Caki2 (cell line): Measurements from ENCODE around the gene ALK. TPM values are rescaled to one million over a fixed set of nuclear protein-coding genes. Genes with fewer than 3 reads are reported as not detected.
A peak's percentile ranks its signal among the peaks of the same experiment; 100 is the strongest.

Experiments
- DNase-seq: peaks from one replicate; pipeline ENCODE4 v3.0.0-alpha.2; 2015; ENCODE audit warnings: low read depth
- in situ Hi-C: cut with HindIII; loops from 2 replicates; pipeline ENCODE4 v1.10.0; 2016; ENCODE audit warnings: low sequenced_read_pairs, low pct_unique_long_range_greater_than_20kb, mixed read lengths
- total RNA-seq: library from RNA; depleted of rRNA; stranded (reverse); fragments of >200 nt; shearing (Covaris generic); gene quantifications from 2 replicates; pipeline ENCODE4 v1.2.3, GENCODE V29; 2014; ENCODE audit warnings: low replicate concordance

Gene ALK
- total RNA-seq, 1 experiment from 2014 or later: not detected

DNA sequence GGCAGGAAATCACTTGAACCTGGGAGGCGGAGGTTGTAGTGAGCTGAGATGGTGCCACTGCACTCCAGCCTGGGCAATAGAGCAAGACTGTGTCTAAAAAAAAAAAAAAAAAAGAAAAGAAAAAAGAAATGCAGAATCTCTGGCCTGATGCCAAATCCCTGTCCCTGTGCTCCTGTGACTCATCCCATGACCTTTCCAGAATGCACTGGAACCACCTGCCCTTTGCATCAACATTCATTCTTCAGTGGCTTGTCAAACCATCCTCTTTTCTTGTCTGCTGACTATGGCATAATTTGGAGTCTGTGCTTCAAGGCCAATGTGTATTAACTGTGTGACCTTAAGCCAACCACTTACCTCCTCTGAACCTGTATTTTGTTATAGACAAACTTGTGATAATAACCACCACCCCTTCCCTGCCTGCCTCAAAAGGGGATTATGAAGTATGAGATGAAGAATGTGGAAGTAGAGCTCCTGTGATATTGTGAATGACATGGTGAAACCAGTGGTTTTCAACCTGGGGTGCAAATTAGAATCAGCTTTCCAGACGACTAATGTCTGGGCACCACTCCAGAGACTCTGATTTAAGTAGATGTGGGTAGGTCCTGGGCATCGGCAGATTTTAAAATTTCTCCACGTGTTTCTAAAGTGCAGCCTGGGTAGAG, 616.9 kb downstream of the ALK start:
- peak; percentile 21 for DNase-seq
- in situ Hi-C loops: no loop called here

DNA sequence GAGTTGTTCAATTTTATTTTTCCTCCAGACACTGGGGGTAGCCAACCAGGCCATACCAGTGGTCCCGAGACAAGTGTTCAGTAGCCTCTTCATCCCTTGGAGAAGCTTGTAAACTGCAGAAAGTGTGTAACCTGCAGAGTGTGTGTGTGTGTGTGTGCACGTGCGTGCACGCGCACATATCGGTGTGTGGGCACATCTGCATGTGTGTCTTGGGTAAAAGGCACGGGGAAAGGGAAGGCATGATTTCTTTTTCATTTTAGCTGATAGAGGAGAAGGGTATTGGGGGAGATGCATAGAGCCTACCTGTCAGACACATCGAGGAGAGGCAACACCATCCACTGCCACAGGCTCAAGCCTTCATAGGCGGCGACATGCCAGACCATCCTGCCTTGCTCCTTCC, 624.8 kb downstream of the ALK start:
- in situ Hi-C loops: no loop called here
- no peak for DNase-seq

DNA sequence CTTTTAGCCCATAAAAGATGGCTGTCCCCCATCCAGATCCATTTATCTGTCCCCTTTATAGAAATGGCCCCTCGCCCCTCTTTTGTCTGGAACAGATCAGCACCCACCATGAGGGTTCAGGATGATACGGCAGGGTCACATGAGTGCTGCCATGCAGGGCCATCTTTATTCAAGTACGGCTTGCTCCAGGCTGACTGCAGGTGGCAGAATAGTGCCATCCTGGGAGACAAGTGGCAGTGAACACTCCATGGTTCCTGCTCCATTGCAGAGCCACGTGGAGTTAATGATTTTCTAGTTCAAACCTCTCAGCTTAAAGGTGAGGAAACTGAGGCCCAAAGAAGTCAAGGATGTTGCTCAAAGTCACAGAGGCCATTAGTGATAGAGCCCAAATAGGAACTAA, 625.5 kb downstream of the ALK start:
- no peak for DNase-seq
- in situ Hi-C loops: no loop called here

DNA sequence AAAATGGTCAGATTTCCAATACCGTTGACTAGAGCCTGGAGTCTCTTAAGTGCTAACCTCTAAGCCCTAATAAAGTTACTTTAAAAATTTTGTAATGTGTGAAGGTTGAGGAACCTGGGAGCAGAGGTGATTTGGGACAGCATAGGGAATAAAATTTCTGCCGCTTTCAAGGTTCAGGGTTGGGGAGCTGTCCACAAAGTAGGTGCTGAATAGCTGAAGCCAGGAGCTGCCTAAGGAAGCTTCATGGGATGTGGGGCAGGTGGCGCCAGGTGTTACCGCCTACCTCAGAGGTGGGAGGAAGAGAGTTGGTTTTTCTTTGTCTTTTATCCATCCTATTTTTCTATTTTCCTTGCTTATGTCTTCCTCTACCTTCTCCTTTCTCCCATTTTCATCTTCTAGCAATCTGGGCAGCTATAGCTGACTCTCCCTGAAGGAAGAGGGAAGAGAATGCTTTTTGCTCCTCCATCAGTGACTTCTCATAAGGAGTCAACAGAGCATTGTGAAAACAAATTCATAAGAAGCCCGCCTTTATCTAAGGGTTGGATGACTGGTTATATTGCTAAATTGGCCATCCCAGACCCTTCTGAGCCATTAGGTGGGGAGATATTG, 627.5 kb downstream of the ALK start:
- in situ Hi-C loops: no loop called here
- peak; percentile 31 for DNase-seq

DNA sequence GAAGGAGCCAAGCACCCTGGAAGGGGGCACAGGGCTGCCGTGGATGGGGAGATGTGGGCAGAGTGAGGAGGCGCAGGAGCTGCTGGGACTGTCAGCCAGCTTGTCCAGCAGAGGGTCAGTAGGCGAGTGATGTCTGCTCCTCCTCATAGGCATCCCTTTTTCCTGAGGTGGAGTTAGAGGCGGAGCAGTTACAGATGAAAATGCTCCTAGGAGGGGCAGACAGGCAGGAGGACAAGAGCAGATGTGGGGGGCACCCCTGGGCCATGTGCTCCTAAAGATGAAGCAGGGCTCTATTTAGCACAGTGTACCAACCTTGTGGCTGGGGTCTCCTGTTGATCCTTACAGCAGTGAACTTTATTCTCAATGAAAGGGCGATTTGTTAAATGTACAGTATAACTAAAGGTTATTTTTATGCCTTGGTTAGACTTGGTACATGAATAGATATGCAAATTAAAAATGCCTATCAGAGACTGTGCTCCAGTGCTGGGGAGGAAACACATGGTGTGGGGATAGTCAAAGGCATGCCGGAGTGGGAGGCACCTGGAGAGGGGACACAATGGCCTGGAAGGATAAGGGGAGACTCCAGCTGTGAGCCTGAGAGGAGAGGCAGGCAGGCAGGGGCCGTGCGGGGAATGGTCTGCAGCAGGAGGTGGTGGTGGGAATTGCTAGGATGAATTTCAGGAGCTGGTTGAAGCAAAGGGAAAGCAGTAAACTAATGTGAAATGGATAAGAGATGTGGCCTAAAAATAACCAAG, 630.9 kb downstream of the ALK start:
- no peak for DNase-seq
- in situ Hi-C loops: no loop called here

DNA sequence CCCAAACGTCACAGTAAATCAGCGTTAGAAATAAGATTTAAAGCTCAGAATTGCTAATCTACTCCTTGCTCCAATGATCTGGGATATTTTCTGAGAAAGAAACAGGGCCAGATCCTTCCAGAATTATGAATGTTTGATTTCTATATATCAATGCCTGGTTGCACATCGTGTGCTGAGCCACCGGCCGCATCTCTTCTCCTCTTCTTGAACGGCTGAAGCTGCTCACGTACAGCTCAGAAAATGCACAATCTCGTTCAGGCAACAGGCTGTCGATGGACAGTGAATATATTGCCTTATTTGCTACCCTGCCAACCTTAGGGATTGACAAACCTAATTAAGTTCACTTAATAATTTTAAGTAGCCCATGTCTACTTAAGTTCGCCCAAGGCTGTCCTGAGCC, 636.7 kb downstream of the ALK start:
- in situ Hi-C loops: no loop called here
- DNase-seq: no peak

DNA sequence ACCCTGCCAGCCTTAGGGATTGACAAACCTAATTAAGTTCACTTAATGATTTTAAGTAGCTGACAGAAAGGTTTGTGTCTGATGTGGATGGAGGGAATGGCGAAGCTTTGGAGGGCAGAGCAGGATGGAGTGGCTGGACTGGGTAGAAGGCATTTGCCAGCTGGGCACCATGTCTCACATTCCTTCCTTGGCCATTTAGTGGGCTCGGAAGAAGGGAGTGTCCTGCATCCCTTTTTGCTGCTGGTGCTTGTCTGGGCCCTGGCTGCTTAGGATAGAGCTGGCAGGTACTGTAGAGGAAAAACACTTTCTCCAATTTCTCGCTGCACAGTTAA, 639.5 kb downstream of the ALK start:
- in situ Hi-C loops: no loop called here
- no peak for DNase-seq

DNA sequence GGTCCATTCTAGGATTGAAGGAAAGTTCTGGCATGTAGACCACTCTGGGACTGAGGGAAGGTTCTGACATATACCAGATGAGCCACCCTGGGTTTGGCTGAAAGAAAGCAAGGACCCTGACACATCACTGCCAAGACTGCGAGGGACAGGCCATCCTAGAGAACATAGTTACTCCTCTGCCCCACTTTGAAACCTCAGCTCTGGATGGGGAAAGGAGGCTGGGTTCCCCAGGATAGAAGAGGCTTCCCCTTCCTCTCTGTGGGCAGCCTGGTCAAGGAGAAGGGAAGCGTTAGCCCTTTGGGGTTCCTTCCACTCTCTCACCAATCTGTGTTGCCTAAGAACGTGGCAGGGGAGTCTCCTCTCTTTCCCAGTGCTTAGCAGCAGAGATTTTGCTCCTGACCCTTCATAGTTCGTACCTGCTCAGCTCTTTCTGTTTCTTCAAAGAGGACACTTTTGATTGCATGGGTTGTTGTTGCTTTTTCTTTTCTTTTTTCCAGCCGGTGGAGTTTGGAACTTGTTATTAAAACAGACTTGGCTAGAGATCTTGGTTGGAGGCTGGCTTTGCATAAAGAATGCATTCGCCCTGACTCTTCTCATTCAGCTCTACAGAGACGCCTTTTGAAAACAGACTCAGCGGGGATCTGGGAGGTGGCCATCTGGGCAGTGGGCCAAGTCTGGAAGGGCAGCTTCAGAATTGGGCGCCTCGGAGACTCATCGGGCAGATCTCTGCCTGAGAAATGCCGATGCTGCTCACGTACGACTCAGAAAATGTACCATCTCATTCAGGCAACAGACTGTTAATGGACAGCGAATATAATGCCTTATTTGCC, 640.1 kb downstream of the ALK start:
- DNase-seq: peak; percentile 12
- in situ Hi-C loops: no loop called here

DNA sequence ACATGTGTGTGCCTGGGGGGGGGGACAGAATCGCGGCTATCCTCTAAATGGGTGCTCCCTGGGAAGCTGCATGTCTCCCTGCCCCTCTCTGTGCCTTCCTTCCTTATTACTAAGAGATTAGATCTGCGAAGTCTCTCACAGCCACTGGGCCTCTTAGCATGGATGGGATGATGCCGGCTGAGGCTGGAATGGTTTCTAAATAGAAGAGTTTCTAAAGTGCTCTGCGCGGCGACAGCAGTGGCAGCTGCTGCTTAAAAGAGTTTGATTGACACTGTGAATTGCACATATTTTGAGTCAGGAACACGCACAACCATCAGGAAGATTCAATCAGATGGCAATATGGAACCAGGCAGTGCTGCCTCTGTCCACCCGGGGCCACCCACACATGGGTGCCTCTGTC, 642.4 kb downstream of the ALK start:
- in situ Hi-C loops: no loop called here
- no peak for DNase-seq

DNA sequence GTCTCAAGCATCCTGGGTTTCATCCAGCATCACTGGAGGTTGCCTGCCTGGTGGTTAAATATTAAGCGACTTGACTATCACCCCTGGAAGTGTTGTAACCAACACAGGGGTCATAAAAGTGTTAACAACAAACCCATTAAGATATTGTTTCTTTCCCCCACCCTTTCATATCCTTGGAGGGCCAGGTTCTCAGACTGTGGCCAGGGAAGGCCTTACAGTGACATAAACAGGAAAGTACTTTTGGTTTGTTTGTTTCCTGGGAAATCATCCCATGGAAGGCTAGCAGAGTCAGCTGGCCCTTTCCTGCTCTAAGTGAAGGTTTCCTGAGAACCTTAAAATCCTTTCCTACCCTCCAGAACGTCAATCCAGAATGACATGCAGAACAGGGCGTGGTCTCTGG, 645.2 kb downstream of the ALK start:
- no peak for DNase-seq
- in situ Hi-C loops: no loop called here

DNA sequence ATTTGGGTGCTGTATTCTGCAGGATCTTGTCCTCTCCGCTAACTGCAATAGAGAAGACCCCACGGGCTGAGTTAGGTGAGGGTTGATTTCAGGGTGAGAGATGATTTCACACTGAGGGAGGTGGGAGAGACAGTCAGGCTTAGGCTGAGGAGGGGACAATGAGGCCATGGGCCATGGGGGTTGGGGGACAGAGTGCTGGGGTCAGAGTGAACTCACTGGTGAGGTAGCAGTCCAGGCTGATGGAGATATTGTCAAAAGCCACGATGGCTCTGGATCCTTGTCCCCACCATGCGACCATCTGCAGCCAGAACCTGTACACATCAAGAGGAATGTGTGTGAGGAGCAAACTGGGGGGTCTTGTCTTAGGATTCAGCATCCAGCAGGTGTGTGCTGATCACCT, 646.2 kb downstream of the ALK start:
- in situ Hi-C loops: no loop called here
- DNase-seq: no peak

DNA sequence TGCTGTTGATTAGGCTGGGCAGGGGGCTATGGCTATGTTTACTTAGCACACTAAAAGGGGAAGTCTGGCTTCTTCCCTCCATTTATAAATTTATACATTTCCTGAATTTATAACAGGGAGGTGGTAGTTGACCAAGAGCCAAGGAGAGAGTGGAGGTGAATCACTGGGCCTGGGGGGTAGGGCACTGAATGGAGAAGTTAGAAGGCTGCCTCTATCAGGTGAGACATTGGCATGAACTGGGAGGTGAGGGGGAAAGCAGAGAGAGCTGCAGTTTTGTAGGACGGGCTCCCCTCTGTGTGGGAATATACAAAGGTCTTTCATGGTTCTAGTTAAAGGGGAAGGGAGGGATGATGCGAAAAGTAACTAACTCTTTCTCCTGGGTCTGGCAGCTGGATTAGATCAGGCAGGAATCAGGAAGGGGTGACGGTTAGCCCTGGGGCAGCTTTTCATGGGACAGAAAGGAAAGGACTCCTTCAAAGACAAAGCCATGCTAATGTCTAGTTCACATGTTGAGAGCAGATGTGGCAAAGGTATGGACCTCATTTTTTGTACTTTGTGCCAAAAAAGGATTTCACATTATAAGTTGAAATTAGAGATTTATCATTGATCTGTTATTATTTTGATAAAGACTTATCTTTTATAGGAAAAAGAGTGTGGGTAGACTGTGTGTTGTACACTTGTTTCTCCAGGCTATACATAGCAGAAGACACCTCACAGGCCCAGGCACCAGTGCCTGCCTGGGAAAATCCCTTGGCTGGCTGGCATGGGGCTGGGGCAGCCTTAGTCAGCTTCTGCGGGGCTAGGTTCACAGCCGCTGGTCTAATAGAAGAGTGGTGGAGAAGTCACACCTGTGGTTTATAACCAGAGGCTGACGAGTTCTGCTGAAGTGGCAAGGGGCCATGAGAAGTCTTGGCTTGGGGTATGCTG, 647.4 kb downstream of the ALK start:
- DNase-seq: no peak
- in situ Hi-C loops: no loop called here

DNA sequence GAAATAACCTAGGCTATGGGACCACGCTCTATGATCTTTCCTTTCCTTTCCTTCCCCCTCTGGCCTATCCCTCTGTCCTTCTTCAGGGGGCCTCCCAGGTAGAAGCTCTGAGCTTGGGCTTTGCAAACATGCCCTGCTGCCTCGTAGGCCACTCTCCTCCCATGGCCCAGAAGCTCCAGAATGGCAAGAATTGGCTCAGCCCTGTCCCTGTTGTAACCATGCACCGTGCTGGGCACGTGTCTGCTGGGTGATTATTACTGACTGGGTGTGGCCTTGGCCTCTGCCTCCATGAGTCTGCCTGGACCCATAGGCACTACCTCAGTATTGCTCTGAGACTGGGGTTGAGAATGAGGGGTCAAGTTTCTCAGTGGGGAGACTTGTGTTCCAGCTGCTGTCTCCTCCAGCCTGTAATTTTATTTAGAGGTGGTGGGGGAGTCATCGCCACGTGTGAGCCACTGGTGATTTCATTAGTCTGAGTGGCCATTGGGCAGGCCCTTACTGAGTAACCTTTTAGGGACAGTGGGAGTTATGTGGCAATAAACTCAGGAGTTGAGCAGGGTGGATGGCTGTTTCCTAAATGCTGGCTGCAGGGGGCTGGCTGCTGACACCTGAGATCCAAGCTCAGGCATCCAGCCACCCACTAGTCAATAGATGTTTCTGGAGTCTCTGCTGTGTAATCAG, 648.2 kb downstream of the ALK start:
- DNase-seq: no peak
- in situ Hi-C loops: no loop called here

DNA sequence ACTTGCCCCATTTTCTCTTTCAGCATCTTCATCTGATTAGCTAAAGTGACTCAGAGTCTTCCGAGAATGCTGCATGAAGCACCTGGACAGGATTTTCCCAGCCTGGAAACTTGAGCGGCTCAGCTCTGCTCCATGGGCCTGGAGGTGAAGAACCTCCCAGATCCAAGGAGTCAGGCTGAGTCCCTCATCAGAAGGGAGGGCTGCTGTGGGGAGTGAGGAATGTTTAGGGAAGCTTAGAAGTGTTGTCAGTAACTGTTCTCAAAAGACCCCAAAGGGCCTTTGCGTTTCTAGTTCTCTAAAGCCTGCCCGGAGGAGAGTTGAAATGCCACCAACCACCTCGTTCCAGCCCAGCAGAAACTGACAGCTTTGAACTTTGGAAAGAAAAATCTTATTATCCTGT, 649.1 kb downstream of the ALK start:
- in situ Hi-C loops: no loop called here

DNA sequence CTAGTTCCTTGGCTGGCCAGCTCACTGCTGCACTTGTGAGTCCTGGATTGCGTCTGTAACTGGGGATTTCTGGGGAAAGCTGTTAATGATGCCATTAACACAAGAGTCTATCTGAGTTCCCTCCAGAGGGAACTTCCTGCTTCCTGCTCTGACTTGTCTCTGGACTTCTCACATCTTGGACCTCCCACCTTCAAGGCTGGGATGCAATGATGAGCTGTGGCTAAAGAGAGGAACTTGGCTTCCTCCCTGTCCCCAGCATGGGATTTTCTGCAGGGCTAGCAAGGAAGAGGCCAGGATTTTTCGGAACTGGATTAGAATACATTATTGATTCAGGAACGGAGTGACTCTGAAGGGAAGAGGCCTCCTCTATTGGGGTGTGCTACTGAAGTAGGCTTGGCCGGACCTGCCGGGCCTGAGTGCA, 650.7 kb downstream of the ALK start:
- no peak for DNase-seq
- in situ Hi-C loops: no loop called here

More for the DNA sequence above, 649.1 kb downstream of the ALK start:
- DNase-seq: no peak

DNA sequence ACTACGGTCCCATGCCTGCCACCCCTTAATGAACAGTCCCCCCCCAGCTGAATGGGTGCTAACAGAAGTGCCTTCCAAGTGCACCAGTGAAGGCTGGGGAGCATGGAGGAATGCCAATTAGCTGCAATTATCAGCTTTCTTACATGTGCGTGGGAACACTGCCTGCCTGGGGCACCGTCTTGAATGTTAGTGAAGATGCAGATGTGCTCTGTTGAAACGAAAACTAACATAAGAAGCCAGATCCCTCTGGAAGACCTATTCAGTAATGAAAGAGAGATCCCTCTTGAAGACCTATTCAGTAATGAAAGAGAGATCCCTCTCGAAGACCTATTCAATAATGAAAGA, 651.6 kb downstream of the ALK start:
- in situ Hi-C loops: no loop called here
- DNase-seq: no peak

DNA sequence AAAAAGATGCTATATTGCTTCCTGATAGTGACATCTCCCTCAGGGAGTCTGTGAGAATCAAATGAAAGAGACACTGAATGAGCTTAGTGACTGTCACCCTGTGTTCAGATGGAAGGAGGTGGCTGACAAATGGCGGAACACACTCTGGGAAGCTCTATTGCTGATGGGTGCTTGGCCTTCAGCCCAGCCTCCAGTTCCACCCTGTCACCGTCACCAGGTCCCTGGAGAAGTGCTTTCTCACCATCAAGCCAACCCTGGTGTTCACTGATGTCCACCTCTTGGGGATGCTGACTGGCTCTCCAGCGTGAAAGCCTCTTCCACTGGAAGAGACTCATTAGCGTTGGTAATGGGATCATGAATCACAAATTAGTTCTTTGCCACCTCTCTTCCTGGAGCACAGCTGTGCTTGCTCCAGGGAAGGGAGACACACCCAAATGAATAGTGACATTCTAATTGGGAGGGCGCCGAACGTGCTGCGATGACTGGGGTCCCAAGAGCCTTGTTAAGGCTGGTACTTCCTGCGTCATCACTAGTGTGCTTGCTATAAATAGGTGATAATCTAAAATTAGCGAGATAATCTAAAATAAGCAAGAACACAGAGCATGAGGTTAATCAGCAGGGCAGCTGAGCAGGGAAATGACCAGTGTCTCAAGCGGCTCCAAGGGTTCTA, 652.2 kb downstream of the ALK start:
- no peak for DNase-seq
- in situ Hi-C loops: no loop called here
